GM23338 (cell line): ENCODE results near the gene SYNDIG1.

Experiments
- CREB1 ChIP-seq: fragments of 250-450 bp; sonication (Bioruptor Pico); IDR thresholded peaks from 2 replicates; pipeline ENCODE4 v1.5.0; 2020; ENCODE audit warnings: low read depth, mild to moderate bottlenecking, moderate library complexity
- EZH2 ChIP-seq: fragments of 200-600 bp; sonication (generic); IDR thresholded peaks from one replicate; pipeline ENCODE4 v1.8.0; 2017; ENCODE audit warnings: antibody characterized with exemption, mild to moderate bottlenecking, low read depth; ENCODE audit not compliant: unreplicated experiment
- EZH2phosphoT487 ChIP-seq: fragments of 200-600 bp; sonication (generic); IDR thresholded peaks from one replicate; pipeline ENCODE4 v1.8.1; 2018; ENCODE audit warnings: antibody characterized with exemption; ENCODE audit not compliant: unreplicated experiment
- JUNB ChIP-seq: IDR thresholded peaks from one replicate; pipeline ENCODE4 v1.6.1; 2016; ENCODE audit warnings: antibody characterized with exemption; ENCODE audit not compliant: unreplicated experiment
- POLR2AphosphoS5 ChIP-seq: IDR thresholded peaks from 2 replicates; pipeline ENCODE4 v1.6.1; 2016; ENCODE audit warnings: antibody characterized with exemption, low read depth
- STAT1 ChIP-seq: IDR thresholded peaks from one replicate; pipeline ENCODE4 v1.6.1; 2016; ENCODE audit warnings: antibody characterized with exemption; ENCODE audit not compliant: unreplicated experiment
- TF ChIP-seq, protein P1 (sequence below), 2 experiments: fragments of 200-600 bp in 1 of 2; sonication (generic) in 1 of 2; conservative IDR thresholded peaks; 2 replicates each; pipeline versions ENCODE4 v1.5.1 to v1.6.1; 2016 to 2017; ENCODE audit warnings: antibody characterized with exemption in 2 of 2, low read depth in 2 of 2, mild to moderate bottlenecking in 2 of 2, moderate library complexity in 1 of 2
- TF ChIP-seq, protein P2 (sequence below): IDR thresholded peaks from 2 replicates; pipeline ENCODE4 v1.6.1; 2016; ENCODE audit warnings: antibody characterized with exemption
- TF ChIP-seq, protein P3 (sequence below): IDR thresholded peaks from one replicate; pipeline ENCODE4 v1.6.1; 2018; ENCODE audit warnings: antibody characterized with exemption; ENCODE audit not compliant: unreplicated experiment

DNA sequence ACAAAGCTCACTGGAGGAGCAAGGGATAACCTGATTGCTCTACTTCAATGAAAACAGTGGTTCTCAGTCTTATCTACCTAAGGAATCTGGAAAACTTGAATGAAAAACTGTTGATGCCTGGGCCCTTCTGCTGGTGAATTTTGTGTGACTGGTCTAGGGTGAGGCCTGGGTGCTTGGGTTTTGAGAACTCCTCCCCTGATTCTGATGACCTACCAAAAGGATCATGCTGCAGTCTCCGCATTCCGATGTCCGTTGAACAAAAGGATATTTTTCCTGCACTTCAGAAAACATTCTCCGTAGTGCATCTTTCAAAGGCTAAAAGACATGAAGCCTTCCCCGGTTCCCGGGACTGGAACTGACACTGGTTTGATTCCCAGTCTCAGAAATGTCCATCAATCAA lies 157.9 kb downstream of the SYNDIG1 start:
- no peak for TF ChIP-seq POLR2AphosphoS5
- TF ChIP-seq, protein P1, sequence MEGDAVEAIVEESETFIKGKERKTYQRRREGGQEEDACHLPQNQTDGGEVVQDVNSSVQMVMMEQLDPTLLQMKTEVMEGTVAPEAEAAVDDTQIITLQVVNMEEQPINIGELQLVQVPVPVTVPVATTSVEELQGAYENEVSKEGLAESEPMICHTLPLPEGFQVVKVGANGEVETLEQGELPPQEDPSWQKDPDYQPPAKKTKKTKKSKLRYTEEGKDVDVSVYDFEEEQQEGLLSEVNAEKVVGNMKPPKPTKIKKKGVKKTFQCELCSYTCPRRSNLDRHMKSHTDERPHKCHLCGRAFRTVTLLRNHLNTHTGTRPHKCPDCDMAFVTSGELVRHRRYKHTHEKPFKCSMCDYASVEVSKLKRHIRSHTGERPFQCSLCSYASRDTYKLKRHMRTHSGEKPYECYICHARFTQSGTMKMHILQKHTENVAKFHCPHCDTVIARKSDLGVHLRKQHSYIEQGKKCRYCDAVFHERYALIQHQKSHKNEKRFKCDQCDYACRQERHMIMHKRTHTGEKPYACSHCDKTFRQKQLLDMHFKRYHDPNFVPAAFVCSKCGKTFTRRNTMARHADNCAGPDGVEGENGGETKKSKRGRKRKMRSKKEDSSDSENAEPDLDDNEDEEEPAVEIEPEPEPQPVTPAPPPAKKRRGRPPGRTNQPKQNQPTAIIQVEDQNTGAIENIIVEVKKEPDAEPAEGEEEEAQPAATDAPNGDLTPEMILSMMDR (conservative IDR thresholded peaks at IDR 0.05; ENCODE audit: low read depth in 2 of 2), result no peak
- TF ChIP-seq, protein P2, sequence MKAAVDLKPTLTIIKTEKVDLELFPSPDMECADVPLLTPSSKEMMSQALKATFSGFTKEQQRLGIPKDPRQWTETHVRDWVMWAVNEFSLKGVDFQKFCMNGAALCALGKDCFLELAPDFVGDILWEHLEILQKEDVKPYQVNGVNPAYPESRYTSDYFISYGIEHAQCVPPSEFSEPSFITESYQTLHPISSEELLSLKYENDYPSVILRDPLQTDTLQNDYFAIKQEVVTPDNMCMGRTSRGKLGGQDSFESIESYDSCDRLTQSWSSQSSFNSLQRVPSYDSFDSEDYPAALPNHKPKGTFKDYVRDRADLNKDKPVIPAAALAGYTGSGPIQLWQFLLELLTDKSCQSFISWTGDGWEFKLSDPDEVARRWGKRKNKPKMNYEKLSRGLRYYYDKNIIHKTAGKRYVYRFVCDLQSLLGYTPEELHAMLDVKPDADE, result no peak
- TF ChIP-seq EZH2phosphoT487, result no peak
- TF ChIP-seq, protein P3, sequence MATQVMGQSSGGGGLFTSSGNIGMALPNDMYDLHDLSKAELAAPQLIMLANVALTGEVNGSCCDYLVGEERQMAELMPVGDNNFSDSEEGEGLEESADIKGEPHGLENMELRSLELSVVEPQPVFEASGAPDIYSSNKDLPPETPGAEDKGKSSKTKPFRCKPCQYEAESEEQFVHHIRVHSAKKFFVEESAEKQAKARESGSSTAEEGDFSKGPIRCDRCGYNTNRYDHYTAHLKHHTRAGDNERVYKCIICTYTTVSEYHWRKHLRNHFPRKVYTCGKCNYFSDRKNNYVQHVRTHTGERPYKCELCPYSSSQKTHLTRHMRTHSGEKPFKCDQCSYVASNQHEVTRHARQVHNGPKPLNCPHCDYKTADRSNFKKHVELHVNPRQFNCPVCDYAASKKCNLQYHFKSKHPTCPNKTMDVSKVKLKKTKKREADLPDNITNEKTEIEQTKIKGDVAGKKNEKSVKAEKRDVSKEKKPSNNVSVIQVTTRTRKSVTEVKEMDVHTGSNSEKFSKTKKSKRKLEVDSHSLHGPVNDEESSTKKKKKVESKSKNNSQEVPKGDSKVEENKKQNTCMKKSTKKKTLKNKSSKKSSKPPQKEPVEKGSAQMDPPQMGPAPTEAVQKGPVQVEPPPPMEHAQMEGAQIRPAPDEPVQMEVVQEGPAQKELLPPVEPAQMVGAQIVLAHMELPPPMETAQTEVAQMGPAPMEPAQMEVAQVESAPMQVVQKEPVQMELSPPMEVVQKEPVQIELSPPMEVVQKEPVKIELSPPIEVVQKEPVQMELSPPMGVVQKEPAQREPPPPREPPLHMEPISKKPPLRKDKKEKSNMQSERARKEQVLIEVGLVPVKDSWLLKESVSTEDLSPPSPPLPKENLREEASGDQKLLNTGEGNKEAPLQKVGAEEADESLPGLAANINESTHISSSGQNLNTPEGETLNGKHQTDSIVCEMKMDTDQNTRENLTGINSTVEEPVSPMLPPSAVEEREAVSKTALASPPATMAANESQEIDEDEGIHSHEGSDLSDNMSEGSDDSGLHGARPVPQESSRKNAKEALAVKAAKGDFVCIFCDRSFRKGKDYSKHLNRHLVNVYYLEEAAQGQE, result no peak
- no peak for TF ChIP-seq EZH2
- TF ChIP-seq CREB1 (CRISPR knock-in tag), result no peak
- no peak for TF ChIP-seq JUNB
- TF ChIP-seq STAT1, result no peak
